Measurements from ENCODE around the gene CLEC16A.

- TF ChIP-seq CTCF (IDR thresholded peaks at IDR 0.05) (no peak), EZH2 (IDR thresholded peaks at IDR 0.05; ENCODE audit: borderline replicate concordance, insufficient read depth, low read depth, low read length, poor library complexity, severe bottlenecking) (no peak)
Measured at GRCh38 chr16:10982465-10983150, 38.2 kb downstream of the CLEC16A start.
